HG02884 (cell line): Measurements from ENCODE around the gene DYNLL1.
"Not testable (repeated sequence)": the region's sequence is repeated elsewhere in the genome, so short reads cannot be mapped to it uniquely, and the experiment has no call there.

Experiments
- ATAC-seq: cut with Tn5 transposase; IDR thresholded peaks from one replicate; pipeline ENCODE4 v1.9.1; 2021; ENCODE audit warnings: mild to moderate bottlenecking, moderate library complexity; ENCODE audit not compliant: unreplicated experiment

DYNLL1 gene

GRCh38 chr12:120473807-120474615 is 21.9 kb upstream of the DYNLL1 start:
- no peak for ATAC-seq

GRCh38 chr12:120474616-120474960 is 21.3 kb upstream of the DYNLL1 start:
- no peak for ATAC-seq

GRCh38 chr12:120475643-120476042 is 20.3 kb upstream of the DYNLL1 start:
- ATAC-seq: no peak

- ATAC-seq: no peak
Measured at GRCh38 chr12:120479458-120479857, 16.5 kb upstream of the DYNLL1 start.

GRCh38 chr12:120480211-120480610 is 15.7 kb upstream of the DYNLL1 start:
- ATAC-seq: no peak

GRCh38 chr12:120481022-120481767 is 14.7 kb upstream of the DYNLL1 start:
- ATAC-seq: no peak

- ATAC-seq: no peak
Measured at GRCh38 chr12:120483621-120484020, 12.3 kb upstream of the DYNLL1 start.

- ATAC-seq: no peak
Measured at GRCh38 chr12:120485961-120486881, 9.7 kb upstream of the DYNLL1 start.

- ATAC-seq: not testable (repeated sequence)
Measured at GRCh38 chr12:120487552-120487951, 8.4 kb upstream of the DYNLL1 start.

GRCh38 chr12:120488057-120488640 is 7.8 kb upstream of the DYNLL1 start:
- ATAC-seq: no peak

GRCh38 chr12:120489018-120489417 is 6.9 kb upstream of the DYNLL1 start:
- no peak for ATAC-seq

GRCh38 chr12:120490325-120490724 is 5.6 kb upstream of the DYNLL1 start:
- no peak for ATAC-seq

GRCh38 chr12:120490833-120491512 is 4.9 kb upstream of the DYNLL1 start:
- no peak for ATAC-seq

- ATAC-seq: no peak
Measured at GRCh38 chr12:120495186-120495730, 655 bp upstream of the DYNLL1 start.

- no peak for ATAC-seq
Measured at GRCh38 chr12:120496413-120497340, 764 bp downstream of the DYNLL1 start.

GRCh38 chr12:120497524-120498150 is 1.7 kb downstream of the DYNLL1 start:
- ATAC-seq: no peak

- no peak for ATAC-seq
Measured at GRCh38 chr12:120498870-120499515, 3.1 kb downstream of the DYNLL1 start.

GRCh38 chr12:120500581-120500980 is 4.7 kb downstream of the DYNLL1 start:
- ATAC-seq: no peak
